ENCODE data around the gene SIGMAR1. TPM values are rescaled to one million over a fixed set of nuclear protein-coding genes. Genes with fewer than 3 reads are reported as not detected.
A peak's percentile ranks its signal among the peaks of the same experiment; 100 is the strongest.

The SIGMAR1 gene
- 37.1 and 63.5 TPM in 2 replicates for total RNA-seq

DNA sequence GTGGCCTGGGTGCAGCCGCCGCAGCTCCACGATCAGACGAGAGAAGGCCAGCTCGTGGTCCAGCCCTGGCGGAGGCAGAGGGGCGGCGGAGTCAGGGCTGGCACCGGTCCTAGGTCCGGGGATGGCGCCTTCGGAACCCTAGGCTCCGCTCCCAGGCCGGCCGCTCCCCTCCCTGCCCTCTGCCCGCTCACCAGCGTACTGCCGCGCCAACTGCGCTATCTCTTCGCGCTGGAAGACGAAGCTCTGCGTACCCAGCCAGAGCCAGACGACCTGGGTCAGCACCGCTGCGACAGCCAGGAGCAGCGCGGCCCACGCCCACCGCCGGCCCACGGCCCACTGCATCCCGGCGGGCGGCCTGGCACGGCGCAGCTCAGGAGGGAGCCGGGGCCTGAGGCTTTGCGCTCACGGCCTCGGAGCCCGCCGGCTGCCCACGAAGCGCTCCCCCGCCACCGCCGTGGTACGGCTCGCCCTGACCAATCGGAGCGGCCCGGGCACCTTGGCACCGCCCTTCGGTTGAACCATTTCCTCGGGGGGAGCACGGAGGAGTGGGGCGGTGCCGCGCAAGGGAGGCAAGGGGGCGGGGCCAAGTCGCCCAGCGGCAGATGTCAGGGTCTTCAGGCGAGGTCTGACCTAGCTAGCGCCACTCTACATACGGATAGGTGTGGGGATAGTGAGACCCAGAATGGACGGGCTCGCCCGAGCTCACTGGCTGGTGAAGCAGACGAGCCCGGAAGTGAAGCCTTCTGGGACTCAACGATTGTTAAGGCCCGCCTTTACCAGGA, at the start of gene SIGMAR1:
TSS of gene SIGMAR1 (minus strand) at position 432 of the 782 bp plus-strand sequence. CDS start at position 342, 90 bp downstream.
- peak; percentile 95 for DNase-seq

DNA sequence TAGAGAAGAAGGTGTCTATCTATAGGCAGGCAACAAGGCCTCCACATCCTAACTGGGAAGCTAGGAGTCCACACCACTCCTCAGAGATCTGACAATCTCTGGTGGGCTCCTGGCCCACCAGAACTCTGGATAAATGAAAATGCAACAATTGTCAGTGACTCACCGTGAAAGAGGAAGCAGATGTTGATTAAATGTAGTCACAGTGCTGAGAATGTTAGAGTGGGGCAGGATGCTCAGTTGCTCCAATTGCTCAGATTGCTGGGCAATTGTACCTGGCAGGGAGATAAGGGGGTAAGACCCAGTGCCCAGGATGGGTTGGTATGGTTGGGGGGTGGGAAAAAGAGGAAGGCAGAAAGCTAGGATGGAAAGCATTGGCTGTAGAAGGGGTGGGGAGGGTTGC, 49.1 kb upstream of the SIGMAR1 start:
- DNase-seq = peak; percentile 4

DNA sequence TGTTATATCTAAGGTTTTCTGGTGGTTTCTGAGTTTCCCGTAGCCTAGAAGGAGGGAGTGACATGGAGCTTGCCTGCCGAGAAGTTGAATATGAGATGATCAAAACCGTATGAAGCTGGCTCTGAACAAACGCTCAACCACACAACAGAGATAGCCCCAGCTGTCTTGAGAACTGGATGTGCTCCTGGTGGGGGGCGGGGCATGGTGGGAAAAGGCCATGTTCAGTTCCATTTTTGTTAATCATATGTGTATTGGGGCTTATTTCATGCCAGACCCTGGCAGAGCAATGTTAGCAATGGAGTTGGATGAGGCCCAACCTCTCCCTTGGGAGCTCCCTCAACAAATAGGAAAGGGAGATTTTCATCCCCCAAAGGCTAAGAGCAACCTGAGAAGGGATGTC, 48.6 kb upstream of the SIGMAR1 start:
- no peak for DNase-seq

DNA sequence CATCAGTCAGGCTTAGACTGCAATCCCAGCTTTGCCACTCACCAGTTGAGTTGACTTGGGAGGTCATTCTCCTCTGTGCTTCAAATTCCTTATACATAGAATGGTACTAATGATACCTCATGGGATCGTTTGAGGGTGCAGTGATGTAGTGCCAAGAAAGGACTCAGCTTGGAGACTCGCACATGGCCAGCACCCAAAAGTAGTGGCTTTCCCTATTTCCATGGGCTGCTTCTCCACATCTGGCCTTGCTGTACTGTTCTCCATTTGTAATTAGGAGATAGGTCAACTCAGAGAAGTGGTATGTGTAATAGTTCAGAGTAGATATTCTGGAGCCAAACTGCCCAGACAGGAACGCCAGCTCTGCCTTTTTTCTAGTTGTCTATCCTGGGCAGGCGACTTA, 48.0 kb upstream of the SIGMAR1 start:
- DNase-seq = no peak

DNA sequence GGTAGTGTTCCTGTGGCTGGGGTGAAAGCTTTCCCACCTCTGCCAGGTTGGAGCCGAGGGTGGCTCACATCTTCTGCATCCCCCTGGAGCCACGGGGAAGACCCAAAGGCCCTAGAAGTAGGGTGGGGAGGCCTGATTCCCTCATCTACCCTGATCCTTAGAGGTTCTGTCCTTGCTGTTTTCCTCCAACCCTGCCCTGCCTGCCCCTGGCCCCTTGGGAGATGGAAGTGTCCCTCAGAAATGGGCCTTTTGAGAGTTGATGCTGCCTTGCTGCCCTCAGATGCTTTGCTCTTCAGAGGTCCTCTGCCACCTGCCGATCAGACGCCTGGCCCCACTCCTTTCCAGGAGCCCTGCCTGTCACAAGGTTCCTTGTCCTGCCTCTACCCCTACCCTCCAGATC, 47.2 kb upstream of the SIGMAR1 start:
- no peak for DNase-seq

DNA sequence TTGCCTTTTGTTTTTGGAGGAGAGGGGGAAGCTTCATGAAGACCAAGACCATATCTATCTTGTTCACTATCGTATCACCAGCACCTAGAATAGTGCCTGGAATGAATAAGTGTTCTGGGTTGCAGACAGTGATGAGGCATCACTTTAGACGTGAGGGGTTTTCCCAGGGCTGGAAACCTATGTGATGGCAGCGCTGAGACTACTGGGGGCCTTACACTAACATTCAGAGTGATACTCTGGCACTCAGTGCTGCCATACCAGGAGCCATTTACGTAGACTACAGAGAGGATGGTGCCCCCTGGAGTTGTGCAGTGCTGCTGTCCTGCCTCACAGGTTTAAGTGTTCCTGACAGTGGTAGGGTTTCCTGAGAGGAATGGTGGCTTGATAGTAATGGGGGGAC, 46.6 kb upstream of the SIGMAR1 start:
- DNase-seq = no peak

DNA sequence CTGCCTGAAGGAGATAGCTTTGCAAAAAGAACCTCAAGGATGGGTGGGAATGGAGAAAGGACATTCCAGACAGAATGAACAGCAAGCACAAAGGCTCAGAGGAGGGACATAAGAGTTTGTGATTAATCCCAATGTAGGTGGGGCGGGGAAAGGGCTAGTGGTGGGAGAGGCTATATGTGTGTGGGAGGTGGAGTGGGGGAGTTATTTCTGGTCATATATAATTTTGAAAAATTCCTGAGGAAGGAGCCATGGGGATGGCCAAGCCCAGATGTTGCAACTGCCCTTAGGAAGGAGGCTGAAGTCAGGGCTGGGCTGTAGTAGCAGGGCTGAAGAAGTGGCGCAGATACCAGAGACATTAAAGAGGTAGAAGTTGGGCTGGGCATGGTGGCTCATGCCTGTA, 38.3 kb upstream of the SIGMAR1 start:
- DNase-seq = no peak

DNA sequence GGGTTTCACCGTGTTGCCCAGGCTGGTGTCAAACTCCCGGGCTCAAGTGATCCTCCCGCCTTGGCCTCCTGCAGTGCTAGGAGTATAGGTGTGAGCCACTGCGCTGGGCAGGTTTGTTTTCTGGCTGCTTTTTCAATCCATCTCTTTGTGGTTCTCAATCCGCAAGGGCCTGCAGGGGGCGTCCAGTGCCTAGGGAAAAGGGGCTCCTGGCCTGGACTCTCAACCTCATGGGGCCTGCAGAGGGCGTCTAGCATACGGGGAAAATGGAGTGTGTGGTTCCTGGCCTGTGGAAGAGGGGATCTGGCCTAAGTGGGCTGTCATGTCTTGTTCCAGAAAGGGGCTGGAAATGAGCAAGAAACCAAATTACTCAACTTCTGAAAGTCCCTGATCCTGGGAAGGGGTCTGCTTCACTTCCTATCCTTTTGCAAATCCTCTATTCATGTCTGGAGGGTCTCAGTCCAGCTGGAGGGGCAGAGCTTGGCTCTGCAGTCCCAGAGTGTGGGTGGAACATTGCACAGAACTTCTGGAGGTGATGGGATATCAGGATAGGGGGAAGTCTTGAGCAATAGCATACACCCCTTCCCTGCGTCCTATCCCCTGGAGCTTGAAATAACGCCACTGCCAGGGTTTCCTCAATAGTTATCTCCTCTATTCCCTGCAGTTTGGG, 37.6 kb upstream of the SIGMAR1 start:
- peak; percentile 86 for DNase-seq

DNA sequence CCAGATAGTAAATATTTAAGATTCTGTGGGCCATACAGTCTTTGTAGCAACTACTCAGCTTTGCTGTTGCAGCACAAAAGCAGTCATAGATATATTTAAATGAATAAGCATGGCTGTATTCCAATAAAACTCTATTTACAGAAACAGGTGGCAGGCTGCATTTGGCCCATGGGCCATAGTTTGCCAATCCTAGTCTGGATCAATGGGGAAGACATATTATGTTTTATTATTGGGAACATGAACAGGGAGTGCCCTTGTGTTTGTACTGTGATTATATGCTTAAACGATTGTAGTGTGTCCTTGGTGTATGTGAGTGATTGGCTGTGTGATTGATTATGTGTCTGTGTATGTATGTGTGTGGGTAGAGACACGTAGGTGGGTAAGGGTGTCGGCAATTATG, 36.9 kb upstream of the SIGMAR1 start:
- DNase-seq = no peak

DNA sequence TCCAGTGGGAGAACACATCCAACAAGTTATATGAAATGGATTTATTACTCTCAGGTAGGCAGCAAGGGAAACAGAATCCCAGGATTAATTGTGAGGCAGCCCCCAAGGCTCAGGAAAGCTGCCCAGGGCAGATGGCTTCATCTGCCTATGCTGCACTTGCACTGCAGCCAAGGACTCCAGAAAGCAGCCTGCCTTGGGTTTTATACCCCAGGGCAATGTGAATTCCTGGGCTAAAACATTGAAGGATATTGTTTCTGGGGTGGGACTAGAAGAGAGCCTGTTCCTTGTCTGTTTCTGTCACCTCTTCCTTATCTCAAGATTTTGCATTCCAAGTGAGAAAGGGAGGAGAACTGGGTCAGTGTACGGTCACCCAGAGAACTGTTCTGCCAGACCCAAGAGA, 33.7 kb upstream of the SIGMAR1 start:
- DNase-seq = no peak

DNA sequence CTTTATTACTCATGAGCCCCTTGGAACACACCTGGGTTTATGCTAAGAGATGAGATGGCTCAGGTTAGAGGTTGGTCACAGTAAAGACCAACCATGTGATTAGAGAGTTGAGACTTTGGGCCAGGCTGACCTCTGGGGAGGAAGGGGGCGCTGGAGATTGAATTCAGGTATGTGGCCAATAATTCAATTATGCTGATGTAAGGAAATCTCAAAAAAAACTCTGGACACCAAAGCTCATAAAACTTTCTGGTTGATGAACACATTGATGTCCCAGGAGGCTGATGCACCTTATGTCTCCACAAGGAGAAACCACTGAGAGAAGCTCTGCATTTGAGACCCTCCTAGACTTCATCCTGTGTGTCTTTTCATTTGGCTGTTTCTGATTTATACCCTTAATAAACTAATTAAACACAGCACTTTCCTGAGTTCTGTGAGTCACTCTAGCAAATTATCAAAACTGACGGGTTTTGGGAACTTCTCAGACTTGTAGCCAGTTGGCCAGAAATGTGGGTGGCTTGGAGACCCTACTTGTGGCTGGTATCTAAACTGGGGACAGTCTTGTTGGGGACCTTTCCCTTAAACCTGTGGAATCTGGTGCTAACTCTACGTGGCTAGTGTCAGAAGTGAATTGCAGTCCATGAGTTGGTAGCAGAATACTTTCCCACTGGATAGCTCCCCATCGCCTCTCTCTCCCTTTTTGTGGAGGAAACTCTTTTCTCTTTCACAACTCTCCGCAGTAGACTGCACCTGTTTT, 32.4 kb upstream of the SIGMAR1 start:
- DNase-seq = no peak

DNA sequence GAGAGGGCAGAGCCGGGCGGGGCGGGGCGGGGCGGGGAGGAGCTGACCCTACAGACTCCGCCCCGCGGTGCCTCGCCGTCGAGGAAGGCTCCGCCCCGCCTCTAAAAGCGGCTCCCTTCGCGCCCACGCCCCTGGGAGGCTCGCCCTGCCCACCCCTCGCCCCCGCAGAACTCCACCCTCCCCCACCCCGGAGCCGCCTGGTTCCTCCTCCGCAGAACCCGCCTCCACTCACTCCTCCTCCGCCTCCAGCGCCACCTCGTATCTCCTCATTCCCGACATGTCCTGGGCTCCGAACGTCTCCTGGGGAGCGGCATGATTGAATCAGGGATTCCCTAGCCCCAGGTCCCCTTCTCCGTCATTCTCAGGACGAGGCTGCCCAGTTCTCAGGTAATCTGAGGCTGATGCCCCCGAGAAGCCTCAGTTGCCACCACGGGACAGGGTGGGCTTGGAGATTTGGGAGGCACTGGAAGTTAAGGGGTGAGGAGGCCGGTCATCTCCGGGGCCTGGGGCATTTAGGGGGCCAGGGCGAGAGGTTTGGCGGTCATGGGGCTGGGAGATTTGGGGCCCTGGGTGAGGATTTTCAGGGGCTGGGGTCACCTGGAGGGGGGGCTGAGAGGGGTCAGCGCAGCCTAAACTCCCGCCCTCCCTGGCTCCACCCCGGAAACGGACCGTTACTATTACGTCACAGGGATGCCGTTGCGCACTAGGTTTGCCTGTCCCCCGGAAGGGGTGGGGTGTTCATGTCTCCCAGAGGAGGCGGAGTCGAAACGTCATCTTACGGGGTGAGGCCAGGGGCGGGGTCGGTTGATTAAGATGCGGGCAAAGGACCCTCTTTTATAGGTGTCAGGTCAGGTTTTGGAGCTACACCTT, 28.0 kb upstream of the SIGMAR1 start:
- peak; percentile 82 for DNase-seq

DNA sequence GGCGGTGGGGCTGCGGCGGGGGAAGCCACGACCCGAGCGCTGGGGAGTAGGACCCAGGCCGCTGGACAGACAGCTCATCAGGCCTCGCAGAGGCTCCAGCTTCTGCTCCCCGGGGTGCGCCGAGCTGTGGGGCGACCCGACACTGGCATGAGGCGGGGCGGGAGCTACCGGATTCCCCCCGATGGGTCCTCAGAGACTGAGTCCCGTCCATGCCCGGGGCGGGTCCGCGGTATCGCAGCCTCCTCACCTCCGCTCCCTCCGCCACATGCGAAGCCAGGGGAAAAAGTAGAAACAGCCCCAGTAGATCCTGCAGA, 27.4 kb upstream of the SIGMAR1 start:
- no peak for DNase-seq

DNA sequence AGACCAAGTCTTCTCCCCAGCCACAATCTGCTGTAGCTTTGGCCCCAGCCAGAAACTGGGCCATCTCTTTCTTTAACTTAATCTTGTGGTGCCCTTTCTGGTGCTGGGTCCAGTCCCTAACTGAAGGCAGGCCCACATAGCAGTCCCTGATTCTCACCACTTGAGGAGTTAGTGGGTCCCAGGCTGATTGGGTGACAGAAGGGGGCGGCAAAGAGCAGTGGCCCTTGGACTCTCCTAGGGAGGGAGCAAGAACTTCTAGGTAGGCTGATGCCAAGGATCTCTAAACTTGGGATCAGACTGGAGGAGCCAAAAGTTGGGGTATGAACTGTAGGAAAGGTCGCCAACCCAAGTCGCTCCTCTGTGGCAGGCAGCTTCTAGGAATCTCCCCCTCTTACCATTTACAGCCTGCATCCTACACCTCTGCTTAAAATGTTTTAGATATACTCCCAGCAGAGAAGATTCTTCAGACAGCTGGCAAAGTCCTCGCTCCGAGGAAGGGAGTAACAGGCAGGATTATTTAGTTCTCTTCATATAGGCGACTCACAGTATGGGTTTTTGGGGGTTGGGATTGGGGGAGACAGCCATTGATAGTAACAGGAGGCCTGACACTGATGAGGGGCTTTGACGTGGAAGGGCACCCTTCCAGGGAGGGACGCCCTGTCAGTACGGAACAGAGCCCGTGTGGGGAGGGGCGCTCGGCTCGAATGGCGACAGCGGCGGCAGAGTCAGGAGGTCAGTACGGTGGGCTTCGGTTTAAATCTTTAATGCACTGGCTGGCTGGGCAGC, 26.9 kb upstream of the SIGMAR1 start:
- DNase-seq = peak; percentile 83

DNA sequence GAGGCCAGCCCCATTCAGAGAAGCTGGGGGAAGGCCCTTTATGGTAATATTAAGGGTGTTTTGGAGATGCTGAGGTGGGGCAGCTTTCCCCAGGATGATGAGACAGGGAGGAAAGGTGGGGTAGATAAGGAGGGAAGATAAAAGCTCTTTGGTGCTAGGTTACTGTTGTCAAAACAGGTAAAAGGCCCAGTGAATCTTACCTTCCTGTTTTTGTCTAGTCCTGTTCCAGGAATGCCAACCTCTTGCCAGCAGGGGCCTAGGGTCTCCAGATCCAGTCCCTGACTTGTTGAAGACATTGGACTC, 25.7 kb upstream of the SIGMAR1 start:
- no peak for DNase-seq

DNA sequence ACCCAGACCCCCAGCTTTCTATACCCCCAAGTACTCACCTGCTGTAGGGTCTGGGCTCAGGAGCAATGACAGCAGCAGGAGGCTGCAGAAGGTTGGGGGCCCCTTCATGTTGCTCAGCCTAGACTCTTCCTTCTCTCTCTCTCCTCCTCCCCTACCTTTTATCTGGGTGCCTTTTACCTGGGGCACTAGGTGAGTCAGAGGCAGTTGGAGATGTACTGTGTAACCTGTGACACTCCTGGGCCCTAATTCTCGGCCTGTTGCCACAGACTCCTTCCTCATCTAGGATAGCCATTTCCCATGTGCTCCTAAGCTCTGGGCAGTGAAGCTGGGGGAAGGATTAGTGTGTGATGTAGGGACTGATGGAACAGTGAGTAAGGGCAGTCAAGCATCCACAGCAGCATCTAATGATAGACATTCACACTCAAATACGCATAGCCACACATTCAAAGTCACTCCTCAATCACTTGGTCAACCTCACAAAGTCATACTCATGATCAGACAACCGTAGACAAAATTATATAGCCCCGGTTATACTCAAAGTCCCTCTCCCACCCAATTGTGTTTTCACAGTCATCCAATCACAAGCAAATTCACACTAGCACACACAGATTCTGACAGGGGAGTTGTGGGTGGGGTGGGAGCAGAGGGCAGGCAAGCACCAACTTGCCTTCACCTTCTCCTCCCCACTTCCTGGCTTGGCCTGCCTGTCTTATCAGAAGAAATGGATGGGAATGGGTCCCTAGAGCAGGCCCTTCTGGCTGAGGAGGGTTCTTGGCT, 25.1 kb upstream of the SIGMAR1 start, which contains the start of gene CCL27:
TSS of gene CCL27 (minus strand) at position 132 of the 777 bp plus-strand sequence. CDS start at position 108, 24 bp downstream.
- DNase-seq = no peak

DNA sequence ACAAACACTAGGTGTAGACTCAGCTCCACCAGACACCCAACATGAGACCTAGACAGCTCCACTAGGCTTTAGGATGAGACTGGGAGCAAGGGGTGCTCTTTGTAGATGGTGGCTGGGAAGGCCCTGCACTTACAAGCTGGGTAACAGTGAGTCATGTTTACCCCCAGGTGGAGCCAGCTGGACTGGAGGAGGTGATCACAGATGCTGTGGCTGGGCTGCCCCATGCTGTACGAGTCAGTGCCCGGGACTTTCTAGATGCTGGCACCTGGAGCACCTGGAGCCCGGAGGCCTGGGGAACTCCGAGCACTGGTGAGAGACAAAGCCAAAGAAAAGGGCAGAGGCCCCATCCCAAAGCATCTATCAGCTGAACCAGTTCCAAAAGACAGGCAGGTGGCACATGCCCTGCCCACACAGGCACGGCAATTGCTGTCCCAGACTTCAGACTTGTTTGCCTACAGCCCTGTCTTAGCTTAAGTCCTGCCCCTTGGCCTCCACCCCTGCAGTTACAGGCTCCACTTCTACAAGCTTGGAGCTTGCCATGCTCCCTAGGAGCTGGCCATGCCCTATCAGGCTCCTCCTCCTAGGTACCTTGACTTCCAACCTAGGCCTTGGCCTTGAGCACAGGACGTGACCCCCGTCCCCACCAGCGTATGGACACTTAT, 22.1 kb upstream of the SIGMAR1 start:
- no peak for DNase-seq

DNA sequence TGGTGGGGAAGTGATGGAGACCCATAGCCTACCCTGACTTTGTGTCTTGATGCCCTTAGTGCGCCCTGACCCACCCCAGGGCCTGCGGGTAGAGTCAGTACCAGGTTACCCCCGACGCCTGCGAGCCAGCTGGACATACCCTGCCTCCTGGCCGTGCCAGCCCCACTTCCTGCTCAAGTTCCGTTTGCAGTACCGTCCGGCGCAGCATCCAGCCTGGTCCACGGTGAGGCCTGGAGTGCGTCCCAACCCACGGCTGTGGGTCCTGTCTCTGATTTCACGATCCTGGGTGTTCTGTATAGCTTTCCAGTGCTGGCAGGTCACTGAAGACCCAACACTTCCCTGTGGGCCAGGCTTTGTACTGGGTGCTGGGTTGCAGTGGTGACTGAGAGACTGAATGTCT, 20.9 kb upstream of the SIGMAR1 start:
- no peak for DNase-seq

DNA sequence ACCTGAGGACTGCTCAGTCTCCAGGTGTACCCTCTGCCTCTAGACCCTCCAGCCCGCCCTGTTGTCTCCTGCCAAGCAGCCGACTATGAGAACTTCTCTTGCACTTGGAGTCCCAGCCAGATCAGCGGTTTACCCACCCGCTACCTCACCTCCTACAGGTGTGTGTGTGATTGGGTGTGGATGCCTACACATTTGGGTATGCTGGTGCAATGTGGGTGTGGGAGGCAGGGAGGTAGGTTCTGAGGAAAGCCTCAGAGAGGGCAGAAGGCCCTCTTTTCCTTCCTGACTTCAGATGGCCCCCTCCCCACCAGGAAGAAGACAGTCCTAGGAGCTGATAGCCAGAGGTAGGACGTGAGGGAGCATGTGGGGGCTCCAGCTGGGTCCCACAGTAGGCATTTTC, 19.4 kb upstream of the SIGMAR1 start:
- no peak for DNase-seq

DNA sequence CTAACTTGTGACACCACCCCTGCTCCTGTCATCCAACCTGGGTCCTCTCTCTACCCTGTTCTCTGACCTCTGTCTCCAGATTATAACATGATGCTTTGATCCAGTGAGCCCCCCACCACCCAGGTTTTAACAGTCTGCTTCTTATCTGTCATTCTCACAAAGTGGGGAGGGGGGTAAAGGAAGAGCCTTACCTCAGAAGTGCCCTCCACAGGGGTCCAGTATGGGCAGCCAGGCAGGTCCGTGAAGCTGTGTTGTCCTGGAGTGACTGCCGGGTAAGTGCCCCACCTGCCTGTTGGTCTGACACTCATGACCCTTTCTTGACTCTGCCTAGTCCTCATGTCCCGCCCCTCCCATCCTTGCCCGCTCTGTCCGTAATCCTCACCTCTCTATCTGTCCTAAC, 17.8 kb upstream of the SIGMAR1 start:
- no peak for DNase-seq

Data from dermis blood vessel endothelial cell (primary cell).